Neural crest cell (in vitro differentiated cells): ENCODE measurements around the gene ACAN. TPM values are rescaled to one million over a fixed set of nuclear protein-coding genes. Genes with fewer than 3 reads are reported as not detected.

ENCODE experiments used
- DNase-seq: peaks from one replicate; pipeline ENCODE4 v3.0.0; 2021; ENCODE audit warnings: low read depth, mixed read lengths, low spot score
- H3K27ac Mint-ChIP-seq: one replicate; pipeline ENCODE4 v1.8.0; 2021; ENCODE audit warnings: mild to moderate bottlenecking, mixed read lengths; ENCODE audit not compliant: unreplicated experiment
- H3K27me3 Mint-ChIP-seq: 2 replicates; pipeline ENCODE4 v1.8.0; 2021; ENCODE audit warnings: low read depth, mild to moderate bottlenecking, mixed read lengths
- H3K36me3 Mint-ChIP-seq: 2 replicates; pipeline ENCODE4 v1.8.0; 2021; ENCODE audit warnings: low read depth, mild to moderate bottlenecking, mixed read lengths
- H3K4me1 Mint-ChIP-seq: 2 replicates; pipeline ENCODE4 v1.8.0; 2021; ENCODE audit warnings: mixed read lengths
- H3K4me3 Mint-ChIP-seq: one replicate; pipeline ENCODE4 v1.8.0; 2021; ENCODE audit warnings: mild to moderate bottlenecking, mixed read lengths
- H3K9me3 Mint-ChIP-seq: 2 replicates; pipeline ENCODE4 v1.8.0; 2021; ENCODE audit warnings: mixed read lengths
- total RNA-seq: library from RNA; stranded (reverse); gene quantifications from 2 replicates; pipeline ENCODE4 v1.2.1, GENCODE V29; 2021
- TF ChIP-seq, protein P1 (sequence below): fragments of 200-600 bp; sonication (generic); conservative IDR thresholded peaks from 2 replicates; pipeline ENCODE4 v1.5.0; 2021; ENCODE audit warnings: antibody characterized with exemption, mild to moderate bottlenecking

ACAN gene
- total RNA-seq, 1 donor from 2014 or later = 0.54 TPM

DNA sequence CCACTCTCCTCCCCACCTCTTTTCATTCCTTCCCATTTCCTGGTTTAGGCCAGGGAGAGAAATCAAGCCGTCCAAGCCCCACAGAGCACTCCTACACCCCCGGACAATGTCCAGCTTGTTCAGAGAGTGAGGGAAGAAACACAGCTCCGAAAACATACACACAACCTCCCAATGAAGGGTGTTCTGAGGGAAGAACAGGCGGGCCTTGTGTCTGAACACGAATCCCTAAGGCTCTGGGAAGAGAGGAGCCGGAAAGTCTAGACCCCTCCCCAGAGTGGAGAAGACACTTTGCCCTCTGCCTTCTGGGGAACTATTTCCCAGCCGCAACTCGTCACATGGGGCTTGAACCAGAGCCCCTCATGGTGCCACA lies 30.5 kb downstream of the ACAN start:
- no peak overlapping the region for H3K4me3 Mint-ChIP-seq

DNA sequence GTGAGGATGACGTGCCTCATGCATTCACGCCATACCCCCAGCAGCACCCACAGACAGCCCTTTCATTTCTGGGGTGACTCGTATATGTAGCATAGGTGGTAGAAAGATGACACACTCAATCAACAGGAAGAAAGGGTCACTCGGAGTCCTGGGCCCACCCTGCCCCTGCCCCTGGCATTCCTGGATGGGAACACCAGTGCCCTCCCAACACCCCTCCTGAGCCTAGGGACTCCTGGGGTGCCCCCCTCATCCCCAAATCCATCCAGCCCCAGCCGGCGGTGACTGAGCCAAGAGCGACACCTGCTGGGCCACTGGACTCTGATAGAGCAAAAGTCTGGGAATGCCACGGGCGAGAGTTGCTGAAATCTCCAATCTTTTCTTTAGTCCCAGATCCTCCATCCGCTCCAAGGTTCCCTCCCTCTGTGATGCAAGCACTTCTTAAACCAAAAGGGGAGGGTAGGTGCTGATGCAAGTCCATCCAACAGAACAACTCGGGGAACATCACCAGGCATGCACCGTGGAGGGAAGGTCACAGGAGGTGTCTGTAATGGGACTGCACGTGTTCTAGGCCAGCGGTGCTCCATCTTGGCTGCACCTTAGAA lies 31.1 kb downstream of the ACAN start:
- peaks cover 30% of the 10 kb centered on the region for H3K4me1 Mint-ChIP-seq
- H3K27me3 Mint-ChIP-seq = no peaks in the 10 kb centered on the region
- TF ChIP-seq, protein P1, sequence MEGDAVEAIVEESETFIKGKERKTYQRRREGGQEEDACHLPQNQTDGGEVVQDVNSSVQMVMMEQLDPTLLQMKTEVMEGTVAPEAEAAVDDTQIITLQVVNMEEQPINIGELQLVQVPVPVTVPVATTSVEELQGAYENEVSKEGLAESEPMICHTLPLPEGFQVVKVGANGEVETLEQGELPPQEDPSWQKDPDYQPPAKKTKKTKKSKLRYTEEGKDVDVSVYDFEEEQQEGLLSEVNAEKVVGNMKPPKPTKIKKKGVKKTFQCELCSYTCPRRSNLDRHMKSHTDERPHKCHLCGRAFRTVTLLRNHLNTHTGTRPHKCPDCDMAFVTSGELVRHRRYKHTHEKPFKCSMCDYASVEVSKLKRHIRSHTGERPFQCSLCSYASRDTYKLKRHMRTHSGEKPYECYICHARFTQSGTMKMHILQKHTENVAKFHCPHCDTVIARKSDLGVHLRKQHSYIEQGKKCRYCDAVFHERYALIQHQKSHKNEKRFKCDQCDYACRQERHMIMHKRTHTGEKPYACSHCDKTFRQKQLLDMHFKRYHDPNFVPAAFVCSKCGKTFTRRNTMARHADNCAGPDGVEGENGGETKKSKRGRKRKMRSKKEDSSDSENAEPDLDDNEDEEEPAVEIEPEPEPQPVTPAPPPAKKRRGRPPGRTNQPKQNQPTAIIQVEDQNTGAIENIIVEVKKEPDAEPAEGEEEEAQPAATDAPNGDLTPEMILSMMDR = peak; percentile 63
- H3K27ac Mint-ChIP-seq = peak overlapping the region; percentile 87
- no peaks in the 10 kb centered on the region for H3K36me3 Mint-ChIP-seq
- no peaks in the 10 kb centered on the region for H3K9me3 Mint-ChIP-seq
- DNase-seq = peak; percentile 49
- H3K4me3 Mint-ChIP-seq = no peak overlapping the region

More for the DNA sequence above, 30.5 kb downstream of the ACAN start:
- Mint-ChIP-seq H3K36me3 (no peaks in the 10 kb centered on the region), H3K9me3 (no peaks in the 10 kb centered on the region), H3K27ac (no peak overlapping the region), H3K4me1 (peaks cover 30% of the 10 kb centered on the region), H3K27me3 (no peaks in the 10 kb centered on the region)
- peak; percentile 6 for DNase-seq
- TF ChIP-seq, protein P1 = no peak

GRCh38 chr15:88835119-88835518 lies 31.9 kb downstream of the ACAN start:
- DNase-seq = no peak
- peaks cover 30% of the 10 kb centered on the region for H3K4me1 Mint-ChIP-seq
- no peak overlapping the region for H3K4me3 Mint-ChIP-seq
- TF ChIP-seq, protein P1 = no peak
- no peaks in the 10 kb centered on the region for H3K27me3 Mint-ChIP-seq
- no peaks in the 10 kb centered on the region for H3K9me3 Mint-ChIP-seq
- no peak overlapping the region for H3K27ac Mint-ChIP-seq
- H3K36me3 Mint-ChIP-seq = no peaks in the 10 kb centered on the region

- Mint-ChIP-seq H3K36me3 (no peaks in the 10 kb centered on the region), H3K9me3 (no peaks in the 10 kb centered on the region), H3K27me3 (no peaks in the 10 kb centered on the region), H3K27ac (no peak overlapping the region), H3K4me3 (no peak overlapping the region), H3K4me1 (peaks cover 30% of the 10 kb centered on the region)
- no peak for DNase-seq
- TF ChIP-seq, protein P1 = no peak
Measured at GRCh38 chr15:88835646-88836045, 32.4 kb downstream of the ACAN start.

DNA sequence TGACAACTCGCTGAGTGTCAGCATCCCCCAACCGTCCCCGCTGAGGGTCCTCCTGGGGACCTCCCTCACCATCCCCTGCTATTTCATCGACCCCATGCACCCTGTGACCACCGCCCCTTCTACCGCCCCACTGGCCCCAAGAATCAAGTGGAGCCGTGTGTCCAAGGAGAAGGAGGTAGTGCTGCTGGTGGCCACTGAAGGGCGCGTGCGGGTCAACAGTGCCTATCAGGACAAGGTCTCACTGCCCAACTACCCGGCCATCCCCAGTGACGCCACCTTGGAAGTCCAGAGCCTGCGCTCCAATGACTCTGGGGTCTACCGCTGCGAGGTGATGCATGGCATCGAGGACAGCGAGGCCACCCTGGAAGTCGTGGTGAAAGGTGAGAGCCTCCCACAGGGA lies 35.4 kb downstream of the ACAN start:
- DNase-seq = no peak
- Mint-ChIP-seq H3K27ac (no peak overlapping the region), H3K4me1 (peaks cover 19% of the 10 kb centered on the region), H3K4me3 (no peak overlapping the region), H3K9me3 (no peaks in the 10 kb centered on the region), H3K27me3 (no peaks in the 10 kb centered on the region), H3K36me3 (no peaks in the 10 kb centered on the region)
- TF ChIP-seq, protein P1 = no peak
